ENCODE measurements around the gene HOXD4.

Gene HOXD4

GRCh38 chr2:176142281-176142680, 9.1 kb upstream of the HOXD4 start:
- DNase-seq: no peak

GRCh38 chr2:176145085-176145969, 6.0 kb upstream of the HOXD4 start:
- DNase-seq: no peak

- DNase-seq: no peak
Measured at GRCh38 chr2:176146101-176146500, 5.2 kb upstream of the HOXD4 start.

- DNase-seq: no peak
Measured at GRCh38 chr2:176146645-176147044, 4.7 kb upstream of the HOXD4 start.

- DNase-seq: no peak
Measured at GRCh38 chr2:176147210-176147799, 4.0 kb upstream of the HOXD4 start.

- DNase-seq: no peak
Measured at GRCh38 chr2:176147800-176148496, 3.4 kb upstream of the HOXD4 start.

- DNase-seq: no peak
Measured at GRCh38 chr2:176148751-176149421, 2.5 kb upstream of the HOXD4 start.

GRCh38 chr2:176149481-176149938, 1.8 kb upstream of the HOXD4 start:
- no peak for DNase-seq

GRCh38 chr2:176149939-176150583, 1.3 kb upstream of the HOXD4 start:
- no peak for DNase-seq

- DNase-seq: no peak
Measured at GRCh38 chr2:176150584-176151441, 537 bp upstream of the HOXD4 start.

- no peak for DNase-seq
Measured at GRCh38 chr2:176152350-176153181, 1.2 kb downstream of the HOXD4 start.

GRCh38 chr2:176154576-176155252, 3.4 kb downstream of the HOXD4 start:
- DNase-seq: no peak

- DNase-seq: no peak
Measured at GRCh38 chr2:176155356-176156044, 4.2 kb downstream of the HOXD4 start.

- no peak for DNase-seq
Measured at GRCh38 chr2:176156301-176156806, 5.0 kb downstream of the HOXD4 start.

- no peak for DNase-seq
Measured at GRCh38 chr2:176156807-176157498, 5.6 kb downstream of the HOXD4 start, which contains the start of gene HOXD3. TSS of gene HOXD3 (plus strand) at chr2:176157307. CDS start at chr2:176169115, 11,808 bp downstream.

GRCh38 chr2:176157499-176158185, 6.3 kb downstream of the HOXD4 start:
- DNase-seq: no peak

- DNase-seq: no peak
Measured at GRCh38 chr2:176158186-176158591, 6.8 kb downstream of the HOXD4 start.
